ENCODE measurements around the gene NPRL2. TPM values are rescaled to one million over a fixed set of nuclear protein-coding genes. Genes with fewer than 3 reads are reported as not detected.

NPRL2 gene
- total RNA-seq, 1 experiment from 2014 or later, result 21.0 TPM

DNA sequence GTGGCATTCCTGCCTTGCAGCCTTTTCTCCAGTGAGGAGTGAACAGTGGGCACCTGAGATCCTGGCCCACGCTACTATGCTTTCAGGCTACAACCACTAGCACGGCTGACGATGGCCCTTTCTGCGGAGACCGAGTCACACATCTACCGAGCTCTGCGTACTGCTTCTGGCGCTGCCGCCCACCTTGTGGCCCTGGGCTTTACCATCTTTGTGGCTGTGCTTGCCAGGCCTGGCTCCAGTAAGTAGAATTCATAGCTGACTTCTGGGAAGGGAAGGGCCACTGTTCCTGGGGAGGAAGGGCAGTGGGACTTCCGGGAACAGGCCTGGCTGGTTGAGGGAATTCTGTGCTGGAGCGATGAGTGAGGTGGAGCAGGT lies 735 bp upstream of the NPRL2 start:
- Mint-ChIP-seq H3K36me3 (ENCODE audit: insufficient read depth, unreplicated experiment) (peaks cover 23% of the 10 kb centered on the region), H3K9me3 (ENCODE audit: low read depth, unreplicated experiment) (no peaks in the 10 kb centered on the region), H3K4me3 (ENCODE audit: low read depth, unreplicated experiment) (peak overlapping the region; percentile 84), H3K27me3 (ENCODE audit: unreplicated experiment) (no peaks in the 10 kb centered on the region), H3K27ac (ENCODE audit: unreplicated experiment) (peak overlapping the region; percentile 13), H3K4me1 (ENCODE audit: low read depth, unreplicated experiment) (peaks cover 10% of the 10 kb centered on the region)
- TF ChIP-seq, protein P1, sequence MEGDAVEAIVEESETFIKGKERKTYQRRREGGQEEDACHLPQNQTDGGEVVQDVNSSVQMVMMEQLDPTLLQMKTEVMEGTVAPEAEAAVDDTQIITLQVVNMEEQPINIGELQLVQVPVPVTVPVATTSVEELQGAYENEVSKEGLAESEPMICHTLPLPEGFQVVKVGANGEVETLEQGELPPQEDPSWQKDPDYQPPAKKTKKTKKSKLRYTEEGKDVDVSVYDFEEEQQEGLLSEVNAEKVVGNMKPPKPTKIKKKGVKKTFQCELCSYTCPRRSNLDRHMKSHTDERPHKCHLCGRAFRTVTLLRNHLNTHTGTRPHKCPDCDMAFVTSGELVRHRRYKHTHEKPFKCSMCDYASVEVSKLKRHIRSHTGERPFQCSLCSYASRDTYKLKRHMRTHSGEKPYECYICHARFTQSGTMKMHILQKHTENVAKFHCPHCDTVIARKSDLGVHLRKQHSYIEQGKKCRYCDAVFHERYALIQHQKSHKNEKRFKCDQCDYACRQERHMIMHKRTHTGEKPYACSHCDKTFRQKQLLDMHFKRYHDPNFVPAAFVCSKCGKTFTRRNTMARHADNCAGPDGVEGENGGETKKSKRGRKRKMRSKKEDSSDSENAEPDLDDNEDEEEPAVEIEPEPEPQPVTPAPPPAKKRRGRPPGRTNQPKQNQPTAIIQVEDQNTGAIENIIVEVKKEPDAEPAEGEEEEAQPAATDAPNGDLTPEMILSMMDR (IDR thresholded peaks at IDR 0.05; ENCODE audit: unreplicated experiment), result no peak
- no peak for DNase-seq
- intact Hi-C loops (cut with micrococcal nuclease; ENCODE audit: unreplicated experiment), result no loop called here
- CTCF ChIA-PET, result interaction anchor here (2.8 kb wide), 1 partner anchor 13 kb away, joined by 15 read pairs; no protein-coding TSS in a partner anchor
- no TSS peak for BruUV-seq (replicated peaks)

DNA sequence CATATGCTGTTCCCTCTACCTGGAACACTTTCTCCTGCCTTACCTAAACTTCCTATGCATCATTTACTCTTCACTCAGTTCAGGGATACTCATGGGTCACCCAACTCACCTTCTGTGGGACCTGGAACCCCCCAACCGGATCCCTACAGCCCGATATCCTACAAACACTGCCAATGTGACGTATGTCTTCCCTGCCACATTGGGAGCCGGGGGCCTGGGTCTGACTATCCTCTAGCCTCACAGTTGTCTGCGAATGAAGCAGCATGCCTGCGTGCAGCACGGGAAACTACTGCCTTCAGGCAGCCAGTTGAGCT lies 405 bp downstream of the NPRL2 start:
- intact Hi-C loops (cut with micrococcal nuclease; ENCODE audit: unreplicated experiment), result no loop called here
- DNase-seq, result no peak
- no peaks in the 10 kb centered on the region for H3K27me3 Mint-ChIP-seq (ENCODE audit: unreplicated experiment)
- peak overlapping the region; percentile 84 for H3K4me3 Mint-ChIP-seq (ENCODE audit: low read depth, unreplicated experiment)
- H3K36me3 Mint-ChIP-seq (ENCODE audit: insufficient read depth, unreplicated experiment), result peaks cover 28% of the 10 kb centered on the region
- H3K27ac Mint-ChIP-seq (ENCODE audit: unreplicated experiment), result peak overlapping the region; percentile 13
- no peaks in the 10 kb centered on the region for H3K9me3 Mint-ChIP-seq (ENCODE audit: low read depth, unreplicated experiment)
- CTCF ChIA-PET, result interaction anchor here (1.1 to 2.8 kb wide), 4 partner anchors 12 to 192 kb away, joined by 3 to 15 read pairs (median 5); no protein-coding TSS in a partner anchor
- BruUV-seq (replicated peaks), result TSS peak; percentile 28
- peaks cover 18% of the 10 kb centered on the region for H3K4me1 Mint-ChIP-seq (ENCODE audit: low read depth, unreplicated experiment)
- TF ChIP-seq, protein P1 (IDR thresholded peaks at IDR 0.05; ENCODE audit: unreplicated experiment), result no peak

DNA sequence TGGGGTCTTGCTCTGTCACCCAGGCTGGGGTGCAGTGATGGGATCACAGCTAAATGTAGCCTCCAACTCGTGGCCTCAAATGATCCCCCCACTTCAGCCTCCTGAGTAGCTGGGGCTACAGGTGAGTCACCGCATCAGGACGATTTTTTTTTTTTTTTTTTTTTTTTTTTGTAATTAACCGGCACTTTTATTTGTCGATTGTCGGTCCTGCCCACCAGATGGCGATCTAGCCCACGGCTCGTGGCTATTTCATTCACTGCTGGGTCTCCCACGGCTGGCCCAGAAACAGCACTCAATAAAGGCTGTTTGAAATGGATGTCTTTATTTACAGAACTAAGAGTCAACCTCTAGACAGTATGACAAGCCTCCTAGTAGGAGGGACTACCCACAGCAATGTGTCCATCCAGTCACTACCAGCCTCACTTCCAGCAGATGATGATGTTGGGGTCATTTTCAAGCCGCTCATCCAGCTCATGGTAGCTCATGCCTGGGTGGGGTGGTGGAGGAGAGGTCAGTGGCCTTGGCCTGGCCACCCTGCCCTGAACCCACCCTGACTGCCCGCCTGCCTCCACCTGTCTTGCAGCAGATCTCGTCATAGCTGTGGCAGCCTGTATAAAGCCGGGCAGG lies 3.3 kb downstream of the NPRL2 start:
- Mint-ChIP-seq H3K9me3 (ENCODE audit: low read depth, unreplicated experiment) (no peaks in the 10 kb centered on the region), H3K27ac (ENCODE audit: unreplicated experiment) (no peak overlapping the region), H3K36me3 (ENCODE audit: insufficient read depth, unreplicated experiment) (peaks cover 20% of the 10 kb centered on the region), H3K4me1 (ENCODE audit: low read depth, unreplicated experiment) (peaks cover 18% of the 10 kb centered on the region), H3K27me3 (ENCODE audit: unreplicated experiment) (peaks cover 13% of the 10 kb centered on the region), H3K4me3 (ENCODE audit: low read depth, unreplicated experiment) (no peak overlapping the region)
- peak; percentile 76 for DNase-seq
- intact Hi-C loops (cut with micrococcal nuclease; ENCODE audit: unreplicated experiment), result loop anchor here (5.0 kb wide), 3 partner anchors 80 to 265 kb away; partner anchors contain the start of gene CISH
- CTCF ChIA-PET, result interaction anchor here (0.6 to 1.6 kb wide), 4 partner anchors 10 to 195 kb away, joined by 3 to 10 read pairs (median 5); no protein-coding TSS in a partner anchor
- TF ChIP-seq, protein P1 (IDR thresholded peaks at IDR 0.05; ENCODE audit: unreplicated experiment), result peak; percentile 33
- BruUV-seq (replicated peaks), result no TSS peak

DNA sequence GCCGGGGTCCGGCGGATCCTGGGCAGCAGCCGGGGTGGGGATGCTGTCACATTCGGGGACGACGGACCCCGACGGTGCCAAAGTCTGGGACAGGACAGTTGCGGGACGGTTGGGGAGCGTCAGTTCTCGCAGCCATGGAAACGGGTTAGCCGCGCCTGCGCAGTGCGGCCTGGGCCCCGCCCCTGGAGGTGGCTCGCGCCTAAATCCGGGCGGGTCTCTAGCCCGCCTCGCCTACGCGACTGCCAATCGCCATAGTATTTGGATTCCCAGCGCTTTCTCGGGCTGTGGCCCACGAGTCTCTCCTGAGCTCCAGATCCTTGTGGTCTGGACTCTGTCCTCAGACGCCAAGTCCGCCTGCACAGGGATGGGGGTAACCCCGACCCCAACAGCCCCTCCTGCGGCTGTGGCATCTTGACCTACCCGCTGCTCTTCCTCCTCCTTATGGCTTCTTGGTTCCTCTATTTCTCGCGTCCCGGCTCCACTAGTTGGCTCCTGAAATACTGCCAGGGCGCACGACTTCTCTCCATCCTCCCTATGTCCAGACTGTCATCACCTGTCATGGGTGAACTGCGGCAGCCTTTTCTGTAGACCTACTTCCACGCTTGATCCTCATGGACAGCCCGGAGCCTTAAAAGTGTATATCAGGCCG lies 4.9 kb downstream of the NPRL2 start, which contains the start of gene ZMYND10:
Gene ZMYND10, minus strand, starts transcription at position 147 of the 649 bp plus-strand sequence. CDS start 153 bp downstream, outside the sequence.
- peaks cover 18% of the 10 kb centered on the region for H3K4me1 Mint-ChIP-seq (ENCODE audit: low read depth, unreplicated experiment)
- no peaks in the 10 kb centered on the region for H3K9me3 Mint-ChIP-seq (ENCODE audit: low read depth, unreplicated experiment)
- peak; percentile 79 for DNase-seq
- TF ChIP-seq, protein P1 (IDR thresholded peaks at IDR 0.05; ENCODE audit: unreplicated experiment), result no peak
- H3K36me3 Mint-ChIP-seq (ENCODE audit: insufficient read depth, unreplicated experiment), result peaks cover 11% of the 10 kb centered on the region
- no peak within 1 kb of the TSS for H3K27ac Mint-ChIP-seq (ENCODE audit: unreplicated experiment)
- CTCF ChIA-PET, result interaction anchor here (0.8 kb wide), 1 partner anchor 9 kb away, joined by 3 read pairs; no protein-coding TSS in a partner anchor
- peak within 1 kb of the TSS; percentile 54 for H3K4me3 Mint-ChIP-seq (ENCODE audit: low read depth, unreplicated experiment)
- no TSS peak for BruUV-seq (replicated peaks)
- peaks cover 13% of the 10 kb centered on the region for H3K27me3 Mint-ChIP-seq (ENCODE audit: unreplicated experiment)
- intact Hi-C loops (cut with micrococcal nuclease; ENCODE audit: unreplicated experiment), result loop anchor here (5.0 kb wide), 3 partner anchors 82 to 267 kb away; partner anchors contain the start of gene CISH
